Type B pancreatic cell (in vitro differentiated cells): Measurements from ENCODE around the gene SFRP2. TPM values are rescaled to one million over a fixed set of nuclear protein-coding genes. Genes with fewer than 3 reads are reported as not detected.

ENCODE experiments used
- DNase-seq: peaks from one replicate; pipeline ENCODE4 v3.0.0; 2021; ENCODE audit warnings: mixed read lengths; ENCODE audit not compliant: unreplicated experiment; ENCODE audit errors: extremely low spot score
- H3K27ac Mint-ChIP-seq: 2 replicates; pipeline ENCODE4 v1.8.0; 2021; ENCODE audit warnings: mild to moderate bottlenecking, mixed read lengths
- H3K27me3 Mint-ChIP-seq: 2 replicates; pipeline ENCODE4 v1.8.0; 2021; ENCODE audit warnings: mixed read lengths
- H3K36me3 Mint-ChIP-seq: 2 replicates; pipeline ENCODE4 v1.8.0; 2021; ENCODE audit warnings: mixed read lengths
- H3K4me1 Mint-ChIP-seq: one replicate; pipeline ENCODE4 v1.8.0; 2021; ENCODE audit warnings: mixed read lengths; ENCODE audit not compliant: unreplicated experiment
- H3K4me3 Mint-ChIP-seq: 2 replicates; pipeline ENCODE4 v1.8.0; 2021; ENCODE audit warnings: mild to moderate bottlenecking, mixed read lengths
- H3K9me3 Mint-ChIP-seq: 2 replicates; pipeline ENCODE4 v1.8.0; 2021; ENCODE audit warnings: mixed read lengths
- total RNA-seq: library from RNA; stranded (reverse); gene quantifications from 2 replicates; pipeline ENCODE4 v1.2.1, GENCODE V29; 2021; ENCODE audit warnings: low replicate concordance
- TF ChIP-seq, protein P1 (sequence below): fragments of 200-600 bp; sonication (generic); conservative IDR thresholded peaks from 2 replicates; pipeline ENCODE4 v1.5.0; 2021; ENCODE audit warnings: antibody characterized with exemption, mild to moderate bottlenecking

Gene SFRP2
- total RNA-seq, 1 donor from 2014 or later: 31.9 TPM

DNA sequence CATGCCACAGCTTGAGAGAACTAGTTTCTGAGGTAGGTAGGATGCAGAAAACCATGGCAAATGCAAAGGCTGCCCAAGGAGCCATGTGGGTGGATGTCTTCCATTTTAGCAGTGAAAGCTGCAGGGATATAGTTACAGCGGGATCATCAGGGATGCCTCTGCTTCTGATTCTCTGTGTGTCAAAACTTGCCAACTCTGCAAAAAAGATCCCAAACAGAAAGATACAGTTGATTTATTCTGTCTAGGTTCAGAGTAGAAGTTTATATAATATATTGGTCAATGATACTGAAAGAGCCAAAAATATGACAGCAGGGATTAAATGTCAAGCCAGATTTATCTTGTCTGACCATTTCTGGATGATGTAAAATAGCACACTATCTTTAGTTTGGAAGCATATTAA is 42.4 kb upstream of the SFRP2 start:
- no peak overlapping the region for H3K27ac Mint-ChIP-seq
- no peaks in the 10 kb centered on the region for H3K36me3 Mint-ChIP-seq
- H3K9me3 Mint-ChIP-seq: no peaks in the 10 kb centered on the region
- peaks cover 5% of the 10 kb centered on the region for H3K27me3 Mint-ChIP-seq
- DNase-seq: no peak
- TF ChIP-seq, protein P1, sequence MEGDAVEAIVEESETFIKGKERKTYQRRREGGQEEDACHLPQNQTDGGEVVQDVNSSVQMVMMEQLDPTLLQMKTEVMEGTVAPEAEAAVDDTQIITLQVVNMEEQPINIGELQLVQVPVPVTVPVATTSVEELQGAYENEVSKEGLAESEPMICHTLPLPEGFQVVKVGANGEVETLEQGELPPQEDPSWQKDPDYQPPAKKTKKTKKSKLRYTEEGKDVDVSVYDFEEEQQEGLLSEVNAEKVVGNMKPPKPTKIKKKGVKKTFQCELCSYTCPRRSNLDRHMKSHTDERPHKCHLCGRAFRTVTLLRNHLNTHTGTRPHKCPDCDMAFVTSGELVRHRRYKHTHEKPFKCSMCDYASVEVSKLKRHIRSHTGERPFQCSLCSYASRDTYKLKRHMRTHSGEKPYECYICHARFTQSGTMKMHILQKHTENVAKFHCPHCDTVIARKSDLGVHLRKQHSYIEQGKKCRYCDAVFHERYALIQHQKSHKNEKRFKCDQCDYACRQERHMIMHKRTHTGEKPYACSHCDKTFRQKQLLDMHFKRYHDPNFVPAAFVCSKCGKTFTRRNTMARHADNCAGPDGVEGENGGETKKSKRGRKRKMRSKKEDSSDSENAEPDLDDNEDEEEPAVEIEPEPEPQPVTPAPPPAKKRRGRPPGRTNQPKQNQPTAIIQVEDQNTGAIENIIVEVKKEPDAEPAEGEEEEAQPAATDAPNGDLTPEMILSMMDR: no peak
- H3K4me3 Mint-ChIP-seq: no peak overlapping the region
- no peaks in the 10 kb centered on the region for H3K4me1 Mint-ChIP-seq

DNA sequence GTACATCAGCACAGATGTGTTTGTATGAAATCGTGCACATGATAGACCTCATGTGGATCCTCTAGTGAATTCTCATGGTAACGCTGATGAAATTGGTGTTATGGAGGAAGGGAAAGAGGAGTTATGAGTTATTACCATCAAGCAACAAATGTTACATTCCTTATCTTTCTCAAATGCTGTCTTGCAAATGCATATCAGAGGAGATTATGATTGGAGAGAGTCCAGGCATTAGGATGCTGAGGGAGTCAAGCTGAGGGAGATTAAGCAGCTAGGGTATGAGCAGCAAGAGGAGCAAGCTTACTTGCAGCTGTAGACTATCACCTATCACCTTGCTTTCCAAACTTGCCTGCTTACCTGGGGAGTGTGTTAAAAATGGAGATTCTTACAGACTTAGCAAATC is 36.8 kb upstream of the SFRP2 start:
- H3K27ac Mint-ChIP-seq: no peak overlapping the region
- peaks cover 11% of the 10 kb centered on the region for H3K27me3 Mint-ChIP-seq
- peaks cover 8% of the 10 kb centered on the region for H3K4me1 Mint-ChIP-seq
- DNase-seq: no peak
- TF ChIP-seq, protein P1: no peak
- no peaks in the 10 kb centered on the region for H3K9me3 Mint-ChIP-seq
- no peaks in the 10 kb centered on the region for H3K36me3 Mint-ChIP-seq
- no peak overlapping the region for H3K4me3 Mint-ChIP-seq

DNA sequence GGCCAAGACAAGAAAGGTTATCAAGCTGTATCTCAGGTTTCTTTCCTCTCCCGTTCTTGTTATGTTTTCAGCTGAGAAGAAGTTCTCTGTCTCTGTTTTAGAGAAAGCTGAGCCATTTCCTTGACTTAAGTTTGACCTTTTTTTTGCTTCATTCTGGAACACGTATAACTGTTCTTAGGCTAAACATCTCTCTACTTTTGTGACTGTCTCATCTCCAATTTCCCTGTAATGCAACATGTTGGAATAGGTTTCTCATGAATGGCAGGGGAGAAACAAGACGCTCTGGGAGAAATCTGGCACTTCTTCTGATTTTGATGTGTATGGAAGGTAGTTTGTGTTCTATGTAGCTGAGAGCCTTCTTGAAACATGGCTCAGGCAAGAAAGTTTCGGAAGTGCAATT is 36.2 kb upstream of the SFRP2 start:
- Mint-ChIP-seq H3K9me3 (no peaks in the 10 kb centered on the region), H3K36me3 (no peaks in the 10 kb centered on the region)
- TF ChIP-seq, protein P1: no peak

DNA sequence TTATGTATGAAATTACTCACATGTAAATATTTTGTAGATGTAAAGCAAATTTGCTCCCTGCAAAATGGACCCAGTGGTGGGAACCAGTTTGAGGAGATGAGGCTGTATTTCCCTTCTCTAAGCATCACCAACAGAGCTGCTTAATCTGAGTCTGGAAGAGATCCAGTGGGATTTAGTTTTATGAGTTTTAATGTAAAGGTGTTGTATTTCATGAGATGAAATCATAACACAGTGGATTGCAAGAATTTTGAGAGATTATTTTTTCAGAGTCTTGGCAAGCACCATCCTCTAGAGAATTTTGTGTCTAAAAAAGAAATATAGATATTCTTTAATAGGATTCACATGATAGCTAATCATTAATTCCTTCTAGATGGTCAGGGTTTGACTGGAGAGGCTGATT is 35.6 kb upstream of the SFRP2 start:
- Mint-ChIP-seq H3K27me3 (peaks cover 6% of the 10 kb centered on the region), H3K4me1 (peaks cover 8% of the 10 kb centered on the region), H3K9me3 (peaks cover 4% of the 10 kb centered on the region), H3K4me3 (no peak overlapping the region), H3K36me3 (no peaks in the 10 kb centered on the region), H3K27ac (no peak overlapping the region)
- no peak for DNase-seq
- TF ChIP-seq, protein P1: no peak

More for the DNA sequence above, 36.2 kb upstream of the SFRP2 start:
- H3K4me1 Mint-ChIP-seq: peaks cover 8% of the 10 kb centered on the region
- no peak overlapping the region for H3K27ac Mint-ChIP-seq
- DNase-seq: no peak
- no peak overlapping the region for H3K4me3 Mint-ChIP-seq
- H3K27me3 Mint-ChIP-seq: peaks cover 6% of the 10 kb centered on the region

DNA sequence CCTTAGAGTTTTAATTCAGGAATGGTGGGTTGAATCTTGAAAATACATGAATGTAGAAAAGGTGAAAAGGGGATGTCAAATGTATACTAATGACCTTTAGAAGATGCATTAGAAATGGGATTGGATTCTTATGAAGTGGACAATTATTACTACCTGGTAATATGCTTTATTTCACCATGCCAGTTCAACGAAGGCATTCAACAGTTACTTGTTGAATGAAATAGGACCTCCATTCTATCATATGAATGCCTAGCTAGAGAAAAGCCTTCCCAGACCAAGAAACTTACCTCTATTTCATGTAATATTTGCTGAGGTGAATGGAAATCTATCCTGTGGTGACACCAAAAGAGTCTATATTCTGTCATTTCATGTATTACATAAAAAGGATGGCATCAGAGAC is 34.6 kb upstream of the SFRP2 start:
- no peak overlapping the region for H3K27ac Mint-ChIP-seq
- no peak for DNase-seq
- peaks cover 8% of the 10 kb centered on the region for H3K9me3 Mint-ChIP-seq
- TF ChIP-seq, protein P1: no peak
- peaks cover 6% of the 10 kb centered on the region for H3K27me3 Mint-ChIP-seq
- H3K36me3 Mint-ChIP-seq: no peaks in the 10 kb centered on the region
- H3K4me3 Mint-ChIP-seq: no peak overlapping the region
- H3K4me1 Mint-ChIP-seq: peaks cover 8% of the 10 kb centered on the region

DNA sequence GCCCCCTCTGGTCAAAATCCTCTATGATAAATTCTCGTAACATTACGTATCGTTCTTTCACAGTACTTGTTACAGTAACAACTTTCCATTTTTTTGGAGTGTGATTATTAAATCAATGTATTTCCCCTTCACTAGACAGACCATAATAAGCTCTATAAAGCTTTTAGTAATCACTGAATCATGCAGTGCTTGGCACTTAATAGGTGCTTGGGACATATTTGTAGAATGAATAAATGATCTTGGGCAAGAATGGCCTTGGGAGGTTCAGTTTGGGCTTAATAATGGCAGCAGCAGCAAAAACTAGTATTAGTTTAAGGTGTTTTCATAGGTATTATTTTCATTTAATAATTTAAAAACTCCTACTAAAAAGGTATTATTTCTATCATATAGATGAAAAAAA is 33.4 kb upstream of the SFRP2 start:
- H3K36me3 Mint-ChIP-seq: no peaks in the 10 kb centered on the region

More for the DNA sequence above, 33.4 kb upstream of the SFRP2 start:
- H3K27ac Mint-ChIP-seq: no peak overlapping the region
- DNase-seq: no peak
- H3K4me3 Mint-ChIP-seq: no peak overlapping the region
- H3K4me1 Mint-ChIP-seq: peaks cover 8% of the 10 kb centered on the region
- TF ChIP-seq, protein P1: no peak
- peaks cover 8% of the 10 kb centered on the region for H3K9me3 Mint-ChIP-seq
- H3K27me3 Mint-ChIP-seq: peaks cover 9% of the 10 kb centered on the region
